Amniotic epithelial cell (primary cell): ENCODE data around the gene GLUD1.
A peak's percentile ranks its signal among the peaks of the same experiment; 100 is the strongest.
"Not testable (repeated sequence)": the region's sequence is repeated elsewhere in the genome, so short reads cannot be mapped to it uniquely, and the experiment has no call there.

ENCODE experiments used
- DNase-seq: peaks from one replicate; pipeline ENCODE4 v3.0.0-alpha.2; 2010; ENCODE audit warnings: low read depth

The GLUD1 gene

GRCh38 chr10:87094373-87095235, at the start of gene GLUD1, which contains the start of gene SHLD2:
Gene GLUD1, minus strand, starts transcription at chr10:87094843. Its CDS starts 74 bp downstream, at chr10:87094769.
Gene SHLD2, plus strand, starts transcription at chr10:87095206. Its CDS starts 56,149 bp downstream, at chr10:87151355.
- peak; percentile 88 for DNase-seq

GRCh38 chr10:87143109-87143418, 48.4 kb upstream of the GLUD1 start:
- not testable (repeated sequence) for DNase-seq

DNA sequence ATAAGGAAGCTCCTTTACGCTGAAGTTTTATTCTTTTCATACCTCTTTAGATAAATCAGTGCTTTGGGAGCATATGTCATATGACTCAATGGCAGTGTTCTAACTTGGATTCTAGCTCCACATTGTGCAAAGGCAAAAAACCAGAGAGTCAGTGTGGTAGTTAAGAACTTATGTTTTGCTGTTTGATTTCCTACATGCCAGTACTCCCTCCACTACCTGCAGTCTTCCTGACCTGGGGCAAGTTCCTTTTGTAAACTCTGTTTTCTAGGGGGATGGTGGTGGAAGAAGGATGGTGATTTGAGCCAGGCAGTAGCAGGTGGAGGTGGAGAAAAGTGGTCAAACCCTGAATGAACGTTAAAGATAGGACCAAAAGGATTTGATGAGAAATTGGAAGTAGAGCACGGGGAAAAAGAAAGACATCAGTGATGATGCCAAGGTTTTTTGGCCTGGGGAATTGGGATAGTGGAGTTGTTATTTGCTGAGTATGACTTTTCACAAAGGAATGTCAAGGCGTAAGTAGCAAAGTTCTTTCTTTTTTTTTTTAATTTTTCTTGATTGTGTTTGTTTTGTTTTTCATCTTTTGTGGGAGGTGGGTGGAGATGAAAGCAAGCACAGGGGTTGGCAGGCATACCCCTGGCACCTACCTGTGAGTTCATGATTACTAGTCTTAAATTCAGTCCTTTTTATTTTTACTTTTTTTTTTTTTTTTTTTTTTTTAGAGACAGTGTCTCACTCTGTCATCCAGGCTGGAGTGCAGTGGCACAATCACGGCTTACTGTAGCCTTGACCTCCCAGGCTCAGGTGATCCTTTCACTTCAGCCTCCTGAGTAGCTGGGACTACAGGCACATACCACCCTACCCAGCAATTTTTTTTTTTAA, 47.8 kb upstream of the GLUD1 start:
- peak; percentile 21 for DNase-seq

GRCh38 chr10:87137478-87137877, 42.8 kb upstream of the GLUD1 start:
- DNase-seq = not testable (repeated sequence)

- not testable (repeated sequence) for DNase-seq
These were observed 39.8 kb upstream of the GLUD1 start for GRCh38 chr10:87134440-87134839.

- not testable (repeated sequence) for DNase-seq
These were observed 39.3 kb upstream of the GLUD1 start for GRCh38 chr10:87133936-87134335.

DNA sequence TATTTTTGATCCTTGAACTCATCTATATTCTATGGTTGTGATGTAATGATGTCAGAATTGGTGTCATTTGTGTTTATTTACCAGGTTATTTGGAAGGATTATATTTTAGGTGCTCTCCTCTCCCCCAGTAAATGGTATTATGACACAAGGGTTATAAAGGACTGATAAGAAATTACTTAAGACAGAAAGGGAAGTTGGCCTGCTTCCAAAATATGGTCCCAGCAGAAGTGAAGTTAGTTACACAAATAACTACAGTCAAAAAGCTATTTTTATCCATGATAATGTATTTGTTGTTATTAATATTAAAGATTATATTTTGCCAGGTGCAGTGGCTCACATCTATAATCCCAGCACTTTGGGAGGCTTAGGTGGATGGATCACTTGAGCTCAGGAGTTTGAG, 37.5 kb upstream of the GLUD1 start:
- DNase-seq = peak; percentile 66

- peak; percentile 69 for DNase-seq
These were observed 33.0 kb upstream of the GLUD1 start for GRCh38 chr10:87127607-87128156.

DNA sequence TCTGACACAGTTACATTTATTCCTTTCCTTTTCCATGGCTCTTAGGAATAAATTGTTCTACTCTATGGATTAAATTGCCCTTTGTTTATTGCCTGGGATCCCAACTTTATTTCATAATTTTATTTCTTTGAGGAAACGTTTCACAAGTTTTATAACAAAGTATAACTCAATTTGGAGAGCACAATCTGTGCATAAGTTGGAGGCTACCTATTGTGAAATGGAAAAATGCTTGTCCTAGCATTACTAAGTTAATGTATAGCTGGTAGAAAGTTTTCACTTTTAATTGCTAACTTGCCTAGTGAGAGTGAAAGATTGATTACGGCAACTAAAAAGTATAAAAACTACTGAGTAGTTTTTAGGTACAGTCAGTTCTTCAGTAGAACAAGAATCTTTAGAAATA, 32.4 kb upstream of the GLUD1 start:
- not testable (repeated sequence) for DNase-seq

DNA sequence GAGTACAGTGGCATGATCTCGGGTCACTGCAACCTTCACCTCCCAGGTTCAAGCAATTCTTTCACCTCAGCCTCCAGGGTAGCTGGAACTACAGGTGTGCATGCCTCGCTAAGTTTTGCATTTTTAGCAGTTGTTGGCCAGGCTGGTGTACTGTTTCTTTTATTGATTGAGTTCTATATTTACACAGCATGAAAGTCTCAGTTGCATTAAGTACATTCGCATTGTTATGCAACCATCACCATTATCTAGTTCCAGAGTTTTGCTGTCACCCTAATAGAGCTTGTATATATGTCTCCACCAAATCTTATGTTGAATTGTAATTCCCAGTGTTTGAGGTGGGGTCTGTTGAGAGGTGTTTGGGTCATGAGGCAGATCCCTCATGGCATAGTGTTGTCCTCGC, 28.7 kb upstream of the GLUD1 start:
- not testable (repeated sequence) for DNase-seq

- not testable (repeated sequence) for DNase-seq
These were observed 24.4 kb upstream of the GLUD1 start for GRCh38 chr10:87119029-87119428.

- DNase-seq = not testable (repeated sequence)
These were observed 23.5 kb upstream of the GLUD1 start for GRCh38 chr10:87118122-87118521.

GRCh38 chr10:87105446-87106124, 10.9 kb upstream of the GLUD1 start:
- no peak for DNase-seq

GRCh38 chr10:87104727-87105126, 10.1 kb upstream of the GLUD1 start:
- not testable (repeated sequence) for DNase-seq

GRCh38 chr10:87101996-87102395, 7.4 kb upstream of the GLUD1 start:
- no peak for DNase-seq

DNA sequence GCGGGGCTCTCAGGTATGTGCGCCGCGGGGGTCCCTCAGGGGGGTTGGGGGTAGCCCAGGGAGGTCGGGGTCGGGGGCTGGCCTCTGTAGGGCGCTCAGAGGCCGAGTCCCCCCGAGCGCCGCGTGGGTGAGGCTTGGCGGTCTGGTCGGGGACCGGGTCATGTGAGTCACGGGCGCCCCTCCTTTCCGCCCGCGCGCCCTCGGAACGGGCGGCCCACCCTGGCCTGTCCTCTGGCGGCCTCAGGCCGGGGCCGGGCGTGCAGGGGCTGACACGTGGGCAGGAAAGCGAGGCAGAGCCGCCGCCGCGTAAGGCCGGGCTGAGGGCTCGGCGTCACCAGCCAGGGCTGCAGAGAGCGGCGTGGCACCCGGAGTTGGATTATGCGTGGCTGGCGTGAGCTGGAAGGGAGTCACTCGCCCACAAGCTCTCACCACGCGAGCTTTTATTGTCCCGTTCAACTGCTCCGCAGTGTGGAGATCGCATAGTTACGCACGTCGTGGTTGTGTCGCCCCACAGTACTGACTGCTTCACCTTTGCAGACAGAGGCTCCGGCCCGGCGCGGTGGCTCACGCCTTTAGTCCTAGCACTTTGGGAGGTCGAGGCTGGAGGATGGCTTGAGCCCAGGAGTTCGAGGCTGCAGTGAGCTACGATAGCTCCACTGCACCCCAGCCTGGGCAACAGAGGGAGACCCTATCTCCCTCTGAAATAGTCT, 748 bp upstream of the GLUD1 start:
- DNase-seq = peak; percentile 88

DNA sequence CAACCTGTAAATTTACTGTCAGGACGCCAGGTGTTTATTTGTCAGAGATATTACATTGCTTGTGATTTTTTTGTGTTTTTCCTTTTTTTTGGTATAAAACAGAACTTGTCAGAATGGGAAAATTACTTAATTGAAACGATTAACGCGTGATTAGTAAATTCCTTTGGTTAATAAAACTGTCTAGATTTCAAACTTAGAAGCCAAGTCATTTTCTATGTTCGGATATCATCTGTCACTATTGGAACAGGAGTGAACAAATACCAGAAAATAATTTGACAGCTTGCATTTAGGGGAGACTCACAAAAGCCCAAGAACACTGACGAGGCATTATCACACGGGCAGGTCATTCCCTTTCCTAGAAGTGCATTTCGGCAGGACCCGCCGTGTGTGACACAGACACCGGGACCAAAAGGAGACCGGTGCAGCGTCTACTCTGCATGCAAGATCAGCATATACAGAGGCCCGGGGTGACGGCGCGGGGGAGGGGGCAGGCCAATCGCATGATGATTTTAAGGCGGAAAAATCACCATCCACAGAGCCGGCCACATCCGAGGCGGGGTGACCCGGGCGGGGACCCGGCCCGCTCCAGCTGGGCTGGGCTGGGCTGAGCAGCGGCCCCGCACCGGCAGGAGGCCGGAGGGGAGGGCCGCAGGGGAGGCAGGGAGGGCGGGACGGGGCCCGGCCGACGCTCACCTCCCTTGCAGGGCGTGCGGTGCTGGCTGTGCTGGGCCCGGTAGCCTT, 841 bp downstream of the GLUD1 start:
- DNase-seq = peak; percentile 14

DNA sequence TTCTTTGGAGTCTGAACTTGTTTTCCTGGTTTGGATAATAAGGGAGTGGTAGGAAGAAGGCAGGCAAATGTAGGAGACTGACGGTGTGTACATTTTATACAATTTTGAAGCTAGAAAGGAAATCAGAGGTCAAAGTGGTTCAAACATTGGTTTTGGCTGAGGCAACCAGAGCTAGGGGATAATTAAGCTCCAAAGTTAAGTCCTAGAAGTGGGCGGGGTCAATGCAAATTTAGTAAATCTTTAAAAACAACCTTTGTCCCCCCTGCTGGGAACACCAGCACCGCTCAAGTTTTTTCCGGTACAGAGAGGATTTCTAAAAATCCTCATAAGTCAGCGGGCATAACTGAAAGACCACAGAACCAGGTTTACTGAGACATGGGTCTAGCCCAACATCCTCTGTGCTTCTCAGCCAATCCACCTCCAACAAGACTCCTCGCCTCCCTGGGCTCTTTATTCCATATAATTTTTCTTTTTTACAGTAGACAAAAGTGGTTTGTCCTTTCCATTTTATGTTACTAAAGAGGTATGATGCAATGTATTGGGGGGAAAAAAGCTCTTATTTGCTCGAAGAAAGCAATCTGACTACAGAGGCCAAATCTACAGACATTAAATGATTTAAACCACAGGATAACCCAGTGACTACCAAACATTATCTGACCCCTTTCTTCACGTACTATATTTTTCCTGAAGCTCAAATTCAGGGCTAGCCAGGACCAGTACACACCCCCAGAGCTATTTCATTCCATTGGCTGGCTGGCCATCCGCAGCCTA, 1.6 kb downstream of the GLUD1 start:
- DNase-seq = peak; percentile 41

DNA sequence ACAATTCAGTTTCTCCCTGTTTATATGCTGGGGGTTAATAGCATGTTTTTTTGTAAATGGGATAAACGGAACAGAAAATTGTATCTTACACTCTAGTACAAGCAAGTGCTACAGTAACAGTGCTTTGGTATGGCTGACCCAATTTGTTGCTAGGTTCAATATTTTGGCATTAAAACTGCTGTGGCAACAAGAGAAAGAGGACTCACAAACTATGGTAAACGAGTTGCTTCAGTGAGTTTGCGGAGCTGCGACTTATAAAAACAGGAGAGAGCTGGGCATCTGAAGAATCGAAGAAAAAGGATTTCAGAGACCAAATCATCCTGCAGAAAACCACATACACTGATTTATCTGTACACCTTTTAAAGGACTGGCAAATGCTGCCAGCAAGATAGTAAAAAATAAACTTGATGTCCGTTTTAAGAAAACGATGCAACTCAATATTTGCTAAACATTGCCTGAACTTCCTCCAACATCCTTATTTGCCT, 2.2 kb downstream of the GLUD1 start:
- DNase-seq = peak; percentile 37

DNA sequence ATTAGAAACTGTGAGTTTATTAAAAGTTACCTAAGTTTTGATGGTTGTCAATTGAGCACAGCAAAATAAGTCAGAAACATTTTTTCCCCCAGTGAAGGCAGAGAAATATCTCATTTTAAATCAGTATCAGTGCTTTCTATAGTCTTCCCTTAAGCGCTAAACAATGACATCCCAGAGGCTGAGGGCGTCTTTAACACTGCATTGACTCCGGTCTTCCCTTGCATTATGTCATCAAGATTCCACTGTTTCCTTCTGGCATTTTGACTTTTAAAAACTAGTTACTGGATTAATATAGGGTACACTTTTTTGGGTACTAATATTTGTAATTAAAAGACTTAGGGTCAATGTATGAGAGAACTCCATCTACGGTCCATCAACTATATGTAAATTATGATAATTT, 3.9 kb downstream of the GLUD1 start:
- no peak for DNase-seq
